Measurements from ENCODE around the gene RASSF6.

The RASSF6 gene

GRCh38 chr4:73589261-73589847, 30.9 kb downstream of the RASSF6 start (continued):
- TF ChIP-seq REST (tag by site-specific recombination; IDR thresholded peaks at IDR 0.05) (no peak), ZNF266 (tag by site-specific recombination; IDR thresholded peaks at IDR 0.05; ENCODE audit: low read depth) (no peak), ZNF391 (tag by site-specific recombination; IDR thresholded peaks at IDR 0.05; ENCODE audit: borderline replicate concordance, low read depth) (no peak), KLF8 (tag by site-specific recombination; IDR thresholded peaks at IDR 0.05) (0 out of 2 replicates have a peak, but pooled peaks have one; percentile 18), ZNF335 (tag by site-specific recombination; conservative IDR thresholded peaks at IDR 0.05) (no peak), PRDM4 (tag by site-specific recombination; IDR thresholded peaks at IDR 0.05) (0 out of 2 replicates have a peak, but pooled peaks have one; percentile 16), PRDM10 (tag by site-specific recombination; IDR thresholded peaks at IDR 0.05) (peak; percentile 60), ZFHX2 (tag by site-specific recombination; conservative IDR thresholded peaks at IDR 0.05) (no peak), ZNF354C (tag by site-specific recombination; IDR thresholded peaks at IDR 0.05; ENCODE audit: borderline replicate concordance, low read depth) (no peak), ZNF18 (tag by site-specific recombination; IDR thresholded peaks at IDR 0.05) (no peak), ZNF362 (tag by site-specific recombination; IDR thresholded peaks at IDR 0.05) (no peak), SCRT2 (tag by site-specific recombination; IDR thresholded peaks at IDR 0.05) (no peak), MYNN (tag by site-specific recombination; IDR thresholded peaks at IDR 0.05; ENCODE audit: borderline replicate concordance) (no peak), ZNF202 (tag by site-specific recombination; IDR thresholded peaks at IDR 0.05; ENCODE audit: borderline replicate concordance) (no peak), ZNF76 (tag by site-specific recombination; IDR thresholded peaks at IDR 0.05; ENCODE audit: borderline replicate concordance, low read depth) (no peak), ZNF175 (tag by site-specific recombination; IDR thresholded peaks at IDR 0.05) (no peak), ZNF600 (tag by site-specific recombination; IDR thresholded peaks at IDR 0.05) (no peak), WT1 (tag by site-specific recombination; IDR thresholded peaks at IDR 0.05) (peak; percentile 74), RBAK (tag by site-specific recombination; IDR thresholded peaks at IDR 0.05) (no peak), PBX3 (CRISPR knock-in tag; IDR thresholded peaks at IDR 0.05) (no peak), GLIS1 (tag by site-specific recombination; IDR thresholded peaks at IDR 0.05) (peak; percentile 58), KLF1 (tag by site-specific recombination; IDR thresholded peaks at IDR 0.05) (no peak), ZNF449 (tag by site-specific recombination; IDR thresholded peaks at IDR 0.05) (peak; percentile 66; the same call in 1 of the 2 replicates), ZNF146 (tag by site-specific recombination; IDR thresholded peaks at IDR 0.05) (0 out of 2 replicates have a peak, but pooled peaks have one; percentile 8)
